Neural progenitor cell (in vitro differentiated cells): Measurements from ENCODE around the gene TMEM87A.

Experiments
- EZH2 ChIP-seq: fragments of 200-600 bp; sonication (generic); IDR thresholded peaks from 2 replicates; pipeline ENCODE4 v1.6.1; 2017; ENCODE audit warnings: antibody characterized with exemption, mild to moderate bottlenecking, moderate library complexity
- EZH2phosphoT487 ChIP-seq: fragments of 200-600 bp; sonication (generic); IDR thresholded peaks from 2 replicates; pipeline ENCODE4 v1.6.1; 2017; ENCODE audit warnings: antibody characterized with exemption
- TF ChIP-seq, protein P1 (sequence below): fragments of 200-600 bp; sonication (generic); IDR thresholded peaks from 2 replicates; pipeline ENCODE4 v1.5.1; 2017; ENCODE audit warnings: antibody characterized with exemption, mild to moderate bottlenecking

DNA sequence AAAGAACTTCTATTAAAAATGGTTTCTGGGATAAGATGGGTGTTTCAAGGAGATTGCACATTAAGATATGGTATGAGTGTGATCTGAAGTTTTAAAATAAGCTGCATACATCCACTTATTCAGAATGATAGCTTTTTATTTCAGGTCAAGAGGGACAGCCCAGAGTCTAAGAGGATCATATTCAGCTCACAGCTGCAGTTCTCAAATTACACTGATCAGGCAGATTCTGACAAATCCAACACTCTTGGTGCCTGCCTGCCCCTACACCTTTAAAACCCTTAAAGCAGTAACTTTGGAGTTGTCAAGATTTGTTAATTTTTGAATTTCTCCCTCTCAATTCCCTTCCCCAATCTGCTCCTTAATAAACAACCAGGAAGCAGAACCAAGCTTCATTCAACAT, 9.1 kb upstream of the TMEM87A start:
- TF ChIP-seq EZH2 (no peak), EZH2phosphoT487 (no peak)
- TF ChIP-seq, protein P1, sequence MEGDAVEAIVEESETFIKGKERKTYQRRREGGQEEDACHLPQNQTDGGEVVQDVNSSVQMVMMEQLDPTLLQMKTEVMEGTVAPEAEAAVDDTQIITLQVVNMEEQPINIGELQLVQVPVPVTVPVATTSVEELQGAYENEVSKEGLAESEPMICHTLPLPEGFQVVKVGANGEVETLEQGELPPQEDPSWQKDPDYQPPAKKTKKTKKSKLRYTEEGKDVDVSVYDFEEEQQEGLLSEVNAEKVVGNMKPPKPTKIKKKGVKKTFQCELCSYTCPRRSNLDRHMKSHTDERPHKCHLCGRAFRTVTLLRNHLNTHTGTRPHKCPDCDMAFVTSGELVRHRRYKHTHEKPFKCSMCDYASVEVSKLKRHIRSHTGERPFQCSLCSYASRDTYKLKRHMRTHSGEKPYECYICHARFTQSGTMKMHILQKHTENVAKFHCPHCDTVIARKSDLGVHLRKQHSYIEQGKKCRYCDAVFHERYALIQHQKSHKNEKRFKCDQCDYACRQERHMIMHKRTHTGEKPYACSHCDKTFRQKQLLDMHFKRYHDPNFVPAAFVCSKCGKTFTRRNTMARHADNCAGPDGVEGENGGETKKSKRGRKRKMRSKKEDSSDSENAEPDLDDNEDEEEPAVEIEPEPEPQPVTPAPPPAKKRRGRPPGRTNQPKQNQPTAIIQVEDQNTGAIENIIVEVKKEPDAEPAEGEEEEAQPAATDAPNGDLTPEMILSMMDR, result no peak
